ELR (cell line): ENCODE measurements around the gene ACER1.

Experiments
- DNase-seq: peaks from one replicate; pipeline ENCODE4 v3.0.0-alpha.2; 2015; ENCODE audit warnings: low read depth

The ACER1 gene

GRCh38 chr19:6267552-6268381 is 65.6 kb downstream of the ACER1 start:
- DNase-seq: no peak

- DNase-seq: no peak
Measured at GRCh38 chr19:6264803-6265202, 68.6 kb downstream of the ACER1 start.

DNA sequence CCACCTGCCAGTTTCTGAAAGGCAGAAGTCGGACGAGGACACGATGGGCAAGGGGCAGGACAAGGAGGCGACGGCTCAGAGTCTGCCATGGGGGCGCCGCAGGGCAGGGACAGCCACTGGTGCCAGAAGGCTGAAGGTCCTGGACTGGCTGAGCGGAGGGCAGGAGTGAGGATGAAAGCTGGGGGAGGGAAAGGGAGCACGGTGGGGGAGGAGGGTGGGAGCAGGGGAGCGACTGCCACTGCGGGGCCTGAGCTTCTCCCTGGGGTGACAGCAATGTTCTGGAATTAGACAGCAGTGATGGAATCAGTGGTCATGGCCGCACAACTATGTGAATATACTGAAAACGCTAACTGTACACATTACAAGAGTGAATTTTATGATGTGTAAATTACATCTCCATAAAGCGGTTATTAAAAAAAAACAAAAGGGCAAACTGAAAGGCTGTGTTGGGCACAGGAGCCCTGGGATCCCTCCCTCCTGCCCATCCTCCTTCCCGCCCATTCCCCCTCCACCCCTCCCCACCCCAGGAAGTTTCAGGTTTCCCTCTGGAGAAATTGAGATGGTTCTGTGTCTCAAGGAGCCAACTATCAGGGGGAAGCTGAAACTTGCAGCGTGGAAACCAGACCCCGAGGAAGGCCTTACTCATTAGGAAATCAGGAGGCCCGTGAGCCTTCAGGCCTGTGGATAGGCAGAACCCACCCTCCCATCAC is 69.5 kb downstream of the ACER1 start:
- DNase-seq: no peak

- no peak for DNase-seq
Measured at GRCh38 chr19:6263306-6263705, 70.1 kb downstream of the ACER1 start.

- no peak for DNase-seq
Measured at GRCh38 chr19:6262519-6262918, 70.9 kb downstream of the ACER1 start.

- DNase-seq: no peak
Measured at GRCh38 chr19:6261883-6262282, 71.5 kb downstream of the ACER1 start.

DNA sequence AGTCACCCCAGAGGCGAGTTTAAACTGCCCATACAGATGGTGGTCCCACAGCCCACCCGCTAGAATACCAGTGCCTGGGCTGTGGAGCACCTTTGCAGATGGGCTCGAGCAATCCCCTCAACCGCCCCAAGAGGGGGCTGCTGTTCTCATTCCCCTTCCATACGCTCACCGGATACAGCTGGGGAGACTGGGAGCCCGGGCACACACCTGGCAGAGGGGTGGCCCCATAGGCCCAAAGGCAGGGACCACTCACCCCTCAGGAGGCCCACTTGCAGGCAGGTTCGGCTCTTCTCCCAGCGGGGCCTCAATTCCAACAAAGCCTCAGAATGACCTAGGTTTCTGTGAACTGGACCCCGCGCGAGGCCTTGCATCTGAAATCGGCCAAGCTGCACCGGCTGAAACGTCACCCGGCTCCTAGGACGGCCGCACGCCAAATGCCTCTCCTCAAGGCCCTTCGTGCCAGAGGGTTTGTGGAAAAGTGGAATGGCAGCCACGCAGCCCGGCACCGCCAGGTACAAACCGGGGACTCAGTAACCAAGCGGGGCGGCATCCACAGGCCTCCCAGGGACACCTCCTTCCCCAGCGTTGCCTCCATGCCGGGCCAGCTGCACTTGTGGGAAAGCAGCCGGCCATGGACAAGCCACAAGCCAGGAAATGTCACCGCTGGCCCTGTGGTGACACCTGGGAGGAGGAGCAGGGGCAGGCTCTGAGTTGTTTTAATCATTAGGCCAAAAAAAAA is 72.3 kb downstream of the ACER1 start:
- peak; percentile 46 for DNase-seq

GRCh38 chr19:6260376-6260775 is 73.0 kb downstream of the ACER1 start:
- DNase-seq: no peak

DNA sequence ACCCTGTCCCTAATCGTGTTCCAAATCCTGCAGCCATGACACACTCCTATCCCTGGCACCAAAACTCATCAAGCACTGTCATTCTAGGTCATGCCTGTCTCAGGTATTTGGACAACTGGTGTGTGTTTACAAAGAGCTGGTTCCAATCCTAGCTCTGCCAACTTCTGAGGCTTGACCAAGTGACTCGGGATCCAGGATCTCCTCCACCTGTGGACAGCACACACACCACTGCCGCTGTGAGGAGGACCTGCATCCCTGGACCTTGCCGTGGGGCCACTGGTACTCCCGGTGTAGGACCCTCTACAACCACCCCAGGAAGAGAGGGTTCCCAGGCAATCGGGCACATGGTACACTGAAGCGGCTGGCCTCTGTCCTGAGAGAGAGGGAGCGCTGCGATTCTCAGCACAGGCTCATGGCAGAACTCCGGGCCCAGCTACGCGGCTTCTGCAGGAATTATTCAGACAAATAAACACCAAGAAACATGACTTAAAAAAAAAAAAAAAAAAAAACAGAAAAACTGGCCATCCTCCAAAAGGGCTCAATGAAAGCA is 74.0 kb downstream of the ACER1 start:
- DNase-seq: no peak

- no peak for DNase-seq
Measured at GRCh38 chr19:6258812-6259311, 74.5 kb downstream of the ACER1 start.
